GM19351 (cell line): ENCODE data around the gene LAMB4.

Experiments
- ATAC-seq: cut with Tn5 transposase; IDR thresholded peaks from one replicate; pipeline ENCODE4 v1.9.1; 2021; ENCODE audit warnings: mild to moderate bottlenecking, moderate library complexity; ENCODE audit not compliant: unreplicated experiment

Gene LAMB4, protein sequence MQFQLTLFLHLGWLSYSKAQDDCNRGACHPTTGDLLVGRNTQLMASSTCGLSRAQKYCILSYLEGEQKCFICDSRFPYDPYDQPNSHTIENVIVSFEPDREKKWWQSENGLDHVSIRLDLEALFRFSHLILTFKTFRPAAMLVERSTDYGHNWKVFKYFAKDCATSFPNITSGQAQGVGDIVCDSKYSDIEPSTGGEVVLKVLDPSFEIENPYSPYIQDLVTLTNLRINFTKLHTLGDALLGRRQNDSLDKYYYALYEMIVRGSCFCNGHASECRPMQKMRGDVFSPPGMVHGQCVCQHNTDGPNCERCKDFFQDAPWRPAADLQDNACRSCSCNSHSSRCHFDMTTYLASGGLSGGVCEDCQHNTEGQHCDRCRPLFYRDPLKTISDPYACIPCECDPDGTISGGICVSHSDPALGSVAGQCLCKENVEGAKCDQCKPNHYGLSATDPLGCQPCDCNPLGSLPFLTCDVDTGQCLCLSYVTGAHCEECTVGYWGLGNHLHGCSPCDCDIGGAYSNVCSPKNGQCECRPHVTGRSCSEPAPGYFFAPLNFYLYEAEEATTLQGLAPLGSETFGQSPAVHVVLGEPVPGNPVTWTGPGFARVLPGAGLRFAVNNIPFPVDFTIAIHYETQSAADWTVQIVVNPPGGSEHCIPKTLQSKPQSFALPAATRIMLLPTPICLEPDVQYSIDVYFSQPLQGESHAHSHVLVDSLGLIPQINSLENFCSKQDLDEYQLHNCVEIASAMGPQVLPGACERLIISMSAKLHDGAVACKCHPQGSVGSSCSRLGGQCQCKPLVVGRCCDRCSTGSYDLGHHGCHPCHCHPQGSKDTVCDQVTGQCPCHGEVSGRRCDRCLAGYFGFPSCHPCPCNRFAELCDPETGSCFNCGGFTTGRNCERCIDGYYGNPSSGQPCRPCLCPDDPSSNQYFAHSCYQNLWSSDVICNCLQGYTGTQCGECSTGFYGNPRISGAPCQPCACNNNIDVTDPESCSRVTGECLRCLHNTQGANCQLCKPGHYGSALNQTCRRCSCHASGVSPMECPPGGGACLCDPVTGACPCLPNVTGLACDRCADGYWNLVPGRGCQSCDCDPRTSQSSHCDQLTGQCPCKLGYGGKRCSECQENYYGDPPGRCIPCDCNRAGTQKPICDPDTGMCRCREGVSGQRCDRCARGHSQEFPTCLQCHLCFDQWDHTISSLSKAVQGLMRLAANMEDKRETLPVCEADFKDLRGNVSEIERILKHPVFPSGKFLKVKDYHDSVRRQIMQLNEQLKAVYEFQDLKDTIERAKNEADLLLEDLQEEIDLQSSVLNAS (N-terminal part only)

DNA sequence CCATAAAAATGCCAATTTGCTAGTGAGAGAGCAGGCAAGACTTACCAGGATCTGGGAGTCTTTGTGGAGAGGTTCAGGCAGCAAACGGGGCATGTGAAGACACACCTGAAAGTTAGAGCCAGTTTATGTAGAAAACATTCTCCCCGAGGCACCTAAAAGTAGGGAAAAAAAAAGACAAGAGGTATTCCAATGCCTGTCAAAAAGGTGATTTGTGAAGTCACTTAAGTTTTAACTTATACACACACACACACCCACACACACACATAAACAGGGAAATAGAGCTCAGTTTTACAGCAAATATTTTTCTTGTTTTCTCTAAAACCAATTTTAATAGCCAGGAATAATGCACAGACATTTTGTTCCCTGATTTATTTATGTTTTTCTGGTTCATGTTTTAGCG lies at the start of gene LAMB4:
Gene LAMB4 (minus strand): TSS at position 101 of the 400 bp plus-strand sequence. CDS start 7,197 bp downstream, outside the sequence.
- no peak for ATAC-seq

DNA sequence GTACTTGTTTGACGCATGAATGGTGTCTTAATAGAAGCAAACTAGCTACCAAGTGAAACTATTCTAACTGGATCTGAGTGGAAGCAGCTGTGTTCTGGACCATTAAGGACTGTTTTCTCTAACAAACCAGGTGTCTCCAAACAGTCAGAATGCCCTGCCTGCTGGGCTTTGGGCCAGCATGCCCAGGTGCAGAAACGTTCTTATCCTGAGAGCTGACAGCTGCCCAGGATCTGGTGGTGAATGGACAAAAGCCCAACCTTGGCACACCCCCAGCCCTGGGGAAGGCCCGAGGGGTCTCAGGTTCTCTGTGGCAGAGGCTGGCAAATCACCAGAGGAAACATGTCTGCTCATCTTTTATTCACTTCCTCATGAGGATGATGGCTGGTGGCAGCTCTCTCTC lies 48.2 kb upstream of the LAMB4 start:
- no peak for ATAC-seq

DNA sequence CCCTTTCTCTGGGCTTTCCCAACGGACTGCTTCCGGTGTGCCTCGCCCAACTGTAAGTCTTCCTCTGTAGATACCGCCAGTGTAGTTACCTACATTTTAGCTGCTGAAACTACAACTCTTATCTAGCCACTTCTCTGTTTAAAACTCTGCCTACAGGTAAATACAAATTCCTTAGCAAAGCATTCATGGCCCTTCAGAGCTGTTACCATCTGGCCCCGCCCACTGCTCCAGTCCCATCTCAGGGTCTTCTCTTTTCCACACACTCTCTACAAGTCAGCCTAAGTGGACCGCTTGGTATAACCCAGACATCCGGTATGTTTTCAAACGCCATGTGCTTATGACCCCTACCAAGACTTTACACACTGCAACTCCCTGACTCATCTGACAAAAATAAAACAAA lies 41.0 kb upstream of the LAMB4 start:
- ATAC-seq: no peak

DNA sequence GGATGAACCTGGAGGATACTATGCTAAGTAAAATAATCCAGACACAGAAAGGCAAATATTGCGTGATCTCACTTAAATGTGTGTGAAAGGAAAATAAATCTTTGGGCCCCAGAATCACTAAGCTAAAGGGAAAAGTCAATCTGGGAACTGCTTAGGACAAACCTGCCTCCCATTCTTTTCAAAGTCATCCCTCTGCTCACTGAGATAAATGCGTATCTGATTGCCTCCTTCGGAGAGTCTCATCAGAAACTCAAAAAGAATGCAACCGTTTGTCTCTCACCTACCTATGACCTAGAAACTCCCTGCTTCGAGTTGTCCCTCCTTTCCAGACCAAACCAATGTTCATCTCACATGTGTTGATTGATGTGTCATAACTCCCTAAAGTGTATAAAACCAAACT lies 40.1 kb upstream of the LAMB4 start:
- no peak for ATAC-seq

DNA sequence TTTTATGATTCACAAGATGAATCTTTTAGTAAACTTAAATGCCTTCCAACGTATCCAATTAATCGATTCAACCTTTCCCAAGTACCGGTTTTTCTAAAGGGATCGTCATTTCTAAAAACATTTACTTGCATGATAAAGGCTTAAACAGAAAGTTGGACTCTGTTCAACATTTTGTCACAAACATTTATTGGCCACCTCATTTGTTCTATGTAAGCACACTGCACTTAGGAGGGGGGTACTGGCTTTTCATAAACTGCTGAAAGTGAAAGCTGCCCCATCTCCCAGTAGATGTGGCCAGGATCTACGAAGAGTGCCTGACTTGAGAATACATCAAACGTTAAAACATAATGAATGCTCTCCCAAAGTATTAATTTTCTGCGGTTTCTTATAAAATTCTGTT lies 37.3 kb upstream of the LAMB4 start:
- no peak for ATAC-seq

DNA sequence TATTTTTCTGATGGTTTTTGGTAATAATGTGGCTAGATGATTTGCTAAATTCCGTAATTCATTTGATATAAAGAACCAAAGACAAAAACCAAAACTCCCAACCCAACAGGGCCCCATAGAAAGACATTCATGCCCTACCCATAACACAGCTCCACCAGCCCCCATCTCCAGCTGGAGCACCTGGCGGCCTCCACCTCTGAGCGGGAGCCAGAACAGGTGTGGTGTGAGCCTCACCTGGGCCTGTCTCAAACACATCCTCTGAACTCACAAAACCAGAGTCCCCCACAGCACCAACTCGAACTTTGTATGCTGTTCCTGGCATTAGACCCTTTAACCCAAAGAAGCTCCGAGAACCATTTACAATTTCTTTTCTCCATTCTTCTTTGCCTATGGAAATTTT lies 36.5 kb upstream of the LAMB4 start:
- no peak for ATAC-seq

DNA sequence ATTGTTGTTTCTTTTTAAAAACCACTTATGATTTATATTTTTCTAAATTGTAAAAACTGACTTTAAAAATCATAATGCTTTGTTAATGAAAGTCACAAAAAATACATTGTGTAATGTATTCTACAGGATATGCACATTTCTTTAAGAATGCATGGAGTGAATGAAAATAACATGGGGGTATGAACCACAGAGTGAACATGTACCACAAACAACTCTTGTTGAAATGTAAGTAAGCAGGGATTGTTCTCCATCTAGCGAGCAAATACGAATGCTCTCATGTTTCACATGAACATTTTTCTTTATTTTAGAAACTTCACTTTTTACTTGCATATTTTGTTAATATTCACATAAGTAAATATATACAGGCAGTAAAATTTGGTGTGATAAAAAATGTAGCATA lies 35.6 kb upstream of the LAMB4 start:
- ATAC-seq: no peak

DNA sequence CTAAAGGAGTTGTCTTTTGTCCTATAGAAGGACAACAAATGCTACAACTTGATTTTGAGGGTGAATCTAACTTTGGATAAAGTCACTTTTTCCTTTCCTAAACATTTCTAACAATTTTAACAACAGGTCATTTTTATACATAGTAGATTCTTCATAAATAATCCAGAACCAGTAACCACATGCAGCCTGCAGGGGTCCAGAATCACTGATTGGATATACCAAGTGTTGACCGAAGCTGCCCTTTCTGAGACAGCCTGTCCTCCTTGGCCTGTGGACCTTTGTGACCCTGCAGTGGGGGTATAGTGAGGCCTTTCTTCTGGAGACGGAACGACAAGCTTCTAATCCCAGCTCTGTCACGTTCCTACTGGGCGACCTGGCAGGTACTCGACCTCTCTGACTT lies 34.8 kb upstream of the LAMB4 start:
- no peak for ATAC-seq

DNA sequence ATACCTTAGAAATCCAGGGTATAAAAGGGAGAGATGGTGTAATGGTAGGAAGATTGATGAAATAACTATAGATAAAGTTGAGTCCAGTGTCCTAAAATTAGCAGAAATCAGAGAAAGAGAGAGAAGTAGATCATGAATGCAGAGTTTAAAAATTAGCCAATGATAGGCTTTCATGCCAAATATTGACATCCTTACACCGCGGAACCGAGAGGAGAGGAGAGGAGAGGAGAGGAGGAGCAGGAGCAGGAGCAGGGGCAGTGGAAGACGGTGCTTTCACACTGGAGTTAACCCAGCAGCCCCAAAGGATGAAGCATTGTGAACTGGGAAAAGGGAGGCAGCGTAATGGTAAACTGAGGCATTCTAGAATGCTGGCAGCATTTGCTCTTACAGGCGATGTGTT lies 34.2 kb upstream of the LAMB4 start:
- ATAC-seq: no peak

DNA sequence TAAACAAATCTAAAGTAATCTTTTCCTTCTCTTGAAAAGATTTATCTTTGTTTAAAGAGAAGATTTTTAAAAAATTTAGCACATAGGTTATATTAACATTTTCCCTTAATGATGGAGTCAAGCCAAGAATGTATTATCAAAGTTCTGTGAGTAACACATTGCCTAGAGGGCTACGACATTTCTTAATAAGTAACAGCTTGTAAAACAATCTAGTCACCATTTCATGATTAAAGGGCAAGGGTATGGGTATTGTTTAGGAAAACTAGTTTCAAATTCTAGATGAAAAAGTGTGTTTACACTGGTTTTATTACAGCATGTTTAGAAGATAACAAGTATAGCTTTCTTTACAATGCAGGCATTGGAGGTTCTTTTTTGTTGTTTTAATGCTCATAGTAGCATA lies 28.6 kb upstream of the LAMB4 start:
- ATAC-seq: no peak

DNA sequence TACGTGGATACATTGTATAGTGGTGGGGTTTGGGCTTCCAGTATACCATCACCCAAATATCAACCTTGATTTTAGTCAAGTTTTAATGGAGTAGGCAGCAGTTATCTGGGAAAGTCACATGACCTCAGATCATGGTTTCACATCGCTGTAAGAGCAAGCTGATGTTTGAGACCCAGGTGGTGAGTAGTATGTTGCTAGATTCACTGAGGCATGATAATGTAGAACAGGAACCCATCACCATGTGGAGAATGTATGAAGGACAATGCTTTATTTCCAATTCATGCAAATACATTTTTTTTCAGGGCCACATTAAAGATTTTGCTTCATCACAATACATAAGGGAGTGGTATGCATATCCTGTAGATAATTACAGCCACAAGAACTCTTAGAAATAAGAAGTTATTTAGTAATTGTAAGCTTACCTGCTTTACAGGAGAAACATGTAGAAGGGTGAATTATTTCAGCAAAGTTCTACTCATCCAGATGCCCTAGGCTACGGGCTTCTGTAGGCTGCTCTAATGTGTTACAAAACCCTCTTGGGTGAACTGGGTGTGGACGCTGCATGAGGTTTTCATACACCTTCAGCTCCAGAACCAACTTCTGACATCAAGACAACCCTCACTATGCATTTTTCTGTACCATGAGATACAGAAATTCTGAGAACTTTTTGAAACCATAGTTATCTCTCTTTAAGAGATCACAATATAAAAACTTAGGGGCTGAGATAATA lies 27.6 kb upstream of the LAMB4 start:
- ATAC-seq: no peak

DNA sequence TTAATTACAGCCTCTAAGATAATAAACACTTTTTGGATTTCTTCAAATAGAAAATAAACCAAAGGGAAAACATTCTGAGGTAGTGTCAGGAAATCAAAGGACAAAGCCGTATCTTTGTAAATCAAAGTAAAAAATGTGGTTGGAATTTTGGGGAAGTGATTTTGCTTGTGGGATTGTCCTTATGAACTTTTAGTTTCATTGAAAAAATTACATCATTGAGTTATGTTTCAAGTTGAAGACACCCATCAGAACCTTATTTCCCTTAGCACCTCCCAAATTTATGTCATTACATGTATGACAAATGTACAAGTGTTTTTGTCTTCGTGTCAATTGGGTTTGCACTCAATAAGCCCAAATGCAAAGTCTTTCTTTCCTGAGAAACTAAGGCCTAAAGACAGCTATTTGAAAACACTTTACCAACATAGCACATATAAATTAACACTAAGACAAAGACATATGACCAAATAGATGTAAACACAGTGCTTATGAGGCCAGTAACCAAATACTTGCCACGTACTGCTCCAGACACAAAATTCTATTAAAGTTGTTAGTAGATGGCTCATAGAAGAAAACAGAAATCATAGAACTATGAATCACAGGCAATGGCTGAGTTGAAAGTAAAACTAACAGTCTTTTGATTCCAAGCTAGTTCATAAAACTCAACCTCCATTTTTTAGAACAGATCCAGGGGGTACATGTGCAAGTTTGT lies 26.9 kb upstream of the LAMB4 start:
- ATAC-seq: no peak

DNA sequence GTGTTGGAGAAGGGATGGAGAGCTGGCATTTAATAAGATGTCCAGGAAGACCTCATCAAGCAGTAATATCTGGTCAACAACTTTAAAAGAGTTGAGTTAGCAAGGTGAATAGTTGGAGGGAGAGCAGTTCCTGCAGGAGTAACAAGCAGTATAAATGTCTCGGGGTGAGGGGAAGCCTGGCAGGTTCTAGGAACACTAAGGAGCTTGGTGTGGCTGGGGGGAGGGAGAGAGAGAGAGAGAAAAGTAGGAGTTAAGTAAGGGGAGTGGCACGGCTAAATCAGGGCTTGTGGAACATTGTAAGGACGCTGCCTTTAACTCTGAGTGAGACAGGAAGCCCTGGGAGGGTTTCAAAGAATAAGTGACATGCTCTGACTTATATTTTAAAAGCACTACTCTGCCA lies 22.0 kb upstream of the LAMB4 start:
- no peak for ATAC-seq

DNA sequence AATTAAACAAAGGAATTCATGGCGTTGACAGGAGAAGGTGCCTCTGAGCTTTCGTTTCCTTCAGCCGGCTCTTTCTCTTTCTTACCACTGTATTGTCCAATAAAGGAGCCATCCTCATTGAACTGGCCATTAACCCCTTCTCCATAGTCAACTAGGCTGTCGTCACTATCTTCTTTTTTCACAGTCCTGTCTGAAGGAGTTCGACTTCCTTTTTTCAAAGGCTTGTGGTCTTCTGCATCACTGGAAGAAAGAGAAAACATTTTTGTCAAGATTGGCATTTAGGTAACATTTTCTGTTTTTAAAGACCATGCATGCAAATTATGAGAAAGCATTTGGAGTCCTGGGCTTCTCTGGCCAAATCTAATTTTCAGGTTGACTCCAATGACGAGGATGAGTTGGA lies 19.7 kb upstream of the LAMB4 start:
- ATAC-seq: no peak

DNA sequence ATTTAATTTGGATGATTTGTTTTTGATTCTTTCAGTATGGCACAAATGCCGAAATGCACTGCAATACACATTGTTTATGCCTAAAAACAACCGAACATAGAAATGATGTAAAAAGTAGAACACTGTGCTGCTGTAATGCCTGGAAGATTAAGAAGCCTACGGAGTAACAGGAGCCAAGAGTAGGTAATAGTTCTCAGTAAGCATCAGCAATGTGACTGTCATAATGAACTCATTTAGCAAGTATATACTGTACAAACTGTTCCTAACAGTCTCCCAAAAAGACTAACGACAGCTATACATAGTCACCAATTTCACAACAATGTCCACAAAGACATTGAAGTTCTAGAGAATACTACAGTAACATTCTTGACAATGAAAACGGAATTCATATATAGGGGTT lies 19.0 kb upstream of the LAMB4 start:
- ATAC-seq: no peak

DNA sequence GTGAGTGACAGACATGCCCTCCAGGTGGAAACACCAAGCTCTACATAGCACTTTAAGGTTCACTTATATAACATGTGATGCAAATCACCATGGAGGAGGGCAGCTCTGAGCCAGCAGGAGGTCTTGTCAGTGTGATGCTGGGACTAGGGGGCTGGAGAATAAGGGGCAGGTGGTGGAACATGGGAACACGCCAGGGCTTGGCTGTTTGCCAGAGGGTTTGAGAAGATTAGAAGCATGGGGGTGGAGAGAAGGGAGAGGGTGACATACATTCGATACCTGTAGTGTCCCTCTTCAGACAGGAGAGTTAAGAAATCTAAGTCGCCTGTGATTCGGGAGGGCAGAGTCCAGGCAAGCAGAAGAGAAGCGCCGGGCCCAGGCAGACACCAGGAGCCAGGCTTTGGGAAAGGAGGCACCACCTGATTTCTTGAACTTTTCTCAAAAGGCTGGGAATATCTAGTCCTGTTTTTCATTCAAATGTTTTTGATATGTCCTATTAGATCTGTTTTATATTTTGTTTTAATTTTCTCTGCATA lies 16.9 kb upstream of the LAMB4 start:
- ATAC-seq: no peak

DNA sequence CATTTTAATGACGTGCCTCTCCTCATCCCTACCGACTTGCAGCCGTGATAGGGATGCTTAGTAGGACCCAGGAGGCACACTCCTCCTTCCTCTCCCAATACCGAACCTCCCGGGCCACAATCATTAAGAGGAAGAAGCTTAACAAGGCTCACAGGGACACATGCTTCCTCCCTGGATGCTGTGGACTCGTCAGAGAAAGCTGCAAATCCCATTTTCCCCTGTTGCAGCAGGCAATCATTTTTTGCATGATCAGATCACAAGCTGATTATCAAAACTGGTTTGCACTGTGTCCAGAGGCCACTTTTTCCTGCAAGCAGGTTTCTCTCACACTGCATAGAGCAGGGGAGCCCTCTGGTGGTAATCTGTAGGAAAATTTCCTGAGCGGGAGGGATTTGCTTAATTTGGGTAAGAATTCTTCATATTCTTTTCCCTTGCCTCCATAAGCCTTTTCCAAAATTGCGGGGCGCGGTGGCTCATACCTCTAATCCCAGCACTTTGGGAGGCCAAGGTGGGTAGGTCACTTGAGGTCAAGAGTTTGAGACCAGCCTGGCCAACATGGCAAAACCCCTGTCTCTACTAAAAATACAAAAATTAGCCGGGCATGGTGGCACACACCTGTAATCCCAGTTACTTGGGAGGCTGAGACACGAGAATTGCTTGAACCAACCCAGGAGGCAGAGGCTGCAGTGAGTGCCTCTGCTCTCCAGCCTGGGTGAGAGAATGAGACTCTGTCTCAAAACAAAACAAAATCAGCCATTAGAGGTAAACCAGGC lies 16.1 kb upstream of the LAMB4 start:
- ATAC-seq: peak; percentile 68

DNA sequence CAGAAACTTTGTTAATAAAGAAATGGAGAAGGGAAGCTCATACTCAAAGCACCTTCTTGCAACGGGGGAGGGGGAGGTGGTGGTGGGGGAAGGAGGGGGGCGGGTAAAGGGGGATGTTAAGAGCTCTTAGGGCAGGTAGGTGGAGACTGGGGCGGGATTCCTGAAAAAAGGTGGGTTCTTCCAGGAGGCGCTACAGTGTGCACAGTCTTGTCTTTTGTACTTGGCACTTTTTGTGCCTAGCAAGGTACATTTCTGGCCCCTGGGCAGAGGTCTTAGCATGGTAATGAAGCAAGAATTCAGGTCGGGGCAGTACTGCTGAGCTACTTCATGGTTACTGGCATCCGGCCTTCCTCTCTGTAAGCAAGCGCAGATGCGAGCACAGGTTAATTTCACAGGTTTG lies 15.2 kb upstream of the LAMB4 start:
- no peak for ATAC-seq

DNA sequence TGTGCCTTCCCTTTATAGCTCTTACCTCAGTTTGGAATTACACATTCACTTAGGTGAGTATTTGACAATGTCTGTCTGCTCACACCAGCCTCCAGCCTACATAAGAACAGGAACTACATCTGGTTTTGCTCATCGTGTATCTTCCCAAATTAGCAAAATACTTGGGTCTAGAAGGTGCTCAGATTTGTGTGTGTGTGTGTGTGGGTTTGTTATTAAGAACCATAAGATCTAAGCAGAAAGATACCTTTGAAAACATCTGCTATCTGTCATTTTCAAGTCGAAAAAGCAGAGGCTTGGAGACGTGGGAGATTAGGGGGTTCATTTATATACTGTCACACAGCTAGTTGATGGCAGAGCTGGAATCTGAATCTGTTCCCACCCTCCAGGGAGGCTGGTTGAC lies 14.8 kb upstream of the LAMB4 start:
- ATAC-seq: no peak
